Right lung (tissue), 5 donors: ENCODE data around the gene SMARCAD1. TPM values are rescaled to one million over a fixed set of nuclear protein-coding genes. Genes with fewer than 3 reads are reported as not detected.
"Not testable (repeated sequence)": the region's sequence is repeated elsewhere in the genome, so short reads cannot be mapped to it uniquely, and the experiment has no call there.

Experiments
- DNase-seq, 2 donors: peaks; one replicate each; pipeline ENCODE4 v3.0.0-alpha.2; 2013
- polyA plus RNA-seq, 5 donors: library from polyadenylated mRNA; unstranded; fragments of 120-200 nt; gene quantifications; one replicate each; pipeline versions ENCODE4 v1.2.1 to v1.2.3, GENCODE V29; 2013; ENCODE audit warnings: inconsistent platforms in 1 of 5, low replicate concordance in 1 of 5; ENCODE audit not compliant: insufficient read length in 5 of 5, insufficient read depth in 1 of 5

SMARCAD1 gene
- polyA plus RNA-seq, 5 donors, result 41.9 to 72.0 (median 60.7) TPM

DNA sequence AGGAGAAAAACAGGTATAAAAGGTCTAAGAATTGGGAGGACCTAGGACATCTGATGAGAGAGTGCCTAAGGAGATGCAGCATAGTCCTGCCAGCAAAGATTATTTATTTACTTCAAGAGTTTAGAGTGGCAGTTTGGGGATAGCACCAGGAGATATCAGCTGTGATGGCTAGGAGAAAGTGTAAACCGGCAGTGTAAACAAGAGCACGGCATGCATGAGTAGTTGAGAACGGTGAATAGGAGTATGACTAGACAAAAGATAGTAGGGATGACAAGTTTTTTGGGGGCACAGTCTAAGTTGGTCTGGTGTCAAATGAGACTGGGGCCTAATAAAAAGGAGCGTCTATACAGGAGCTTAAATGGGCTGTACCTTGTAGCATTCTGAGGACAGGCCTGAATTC lies 86.3 kb downstream of the SMARCAD1 start:
- DNase-seq, result not testable (repeated sequence)

- DNase-seq, result not testable (repeated sequence)
Measured at GRCh38 chr4:94295473-94295872, 87.8 kb downstream of the SMARCAD1 start.

- no peak for DNase-seq
Measured at GRCh38 chr4:94298725-94299252, 91.1 kb downstream of the SMARCAD1 start.

DNA sequence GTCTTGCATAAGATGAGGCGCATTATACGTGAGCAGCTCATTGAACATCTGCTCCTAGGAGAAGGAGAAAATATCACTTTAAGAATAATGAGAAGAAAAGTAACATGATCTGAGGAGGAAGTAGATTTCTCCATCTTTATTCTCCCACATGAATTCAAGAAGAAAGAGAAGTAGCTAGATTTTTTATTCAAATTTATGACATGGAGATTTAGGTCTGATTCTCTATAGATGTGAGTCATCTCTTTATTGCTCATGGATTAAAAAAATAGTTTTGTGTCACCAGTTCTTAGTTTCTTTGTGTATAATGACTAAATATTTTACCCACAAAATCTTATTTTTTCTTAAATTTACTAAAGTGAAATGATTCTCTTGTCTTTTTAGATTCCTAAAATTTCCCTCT lies 94.5 kb downstream of the SMARCAD1 start:
- no peak for DNase-seq

- peak in 1 of 2 donors; percentile 2 for DNase-seq
Measured at GRCh38 chr4:94304365-94304971, 96.8 kb downstream of the SMARCAD1 start.

GRCh38 chr4:94305466-94306225 lies 98.0 kb downstream of the SMARCAD1 start:
- no peak for DNase-seq

DNA sequence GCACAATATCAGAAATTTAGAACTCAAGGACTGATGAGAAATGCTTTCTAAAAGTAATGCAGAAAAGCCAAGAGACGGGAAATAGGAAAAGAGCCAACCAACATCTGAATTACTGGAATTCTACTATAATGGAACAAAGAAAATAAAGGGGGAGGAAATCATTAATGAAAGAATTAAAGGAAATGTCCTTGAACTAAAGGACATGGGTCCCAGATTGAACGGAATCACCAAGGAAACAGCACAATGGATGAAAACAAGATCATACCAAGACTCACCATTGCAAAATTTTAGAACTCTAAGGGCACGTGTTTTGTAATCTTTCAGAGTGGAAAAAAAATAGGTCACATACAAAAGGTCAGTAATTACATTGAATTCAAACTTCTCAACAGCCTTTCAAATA lies 99.0 kb downstream of the SMARCAD1 start:
- no peak for DNase-seq

- no peak for DNase-seq
Measured at GRCh38 chr4:94307231-94307871, 99.7 kb downstream of the SMARCAD1 start.

DNA sequence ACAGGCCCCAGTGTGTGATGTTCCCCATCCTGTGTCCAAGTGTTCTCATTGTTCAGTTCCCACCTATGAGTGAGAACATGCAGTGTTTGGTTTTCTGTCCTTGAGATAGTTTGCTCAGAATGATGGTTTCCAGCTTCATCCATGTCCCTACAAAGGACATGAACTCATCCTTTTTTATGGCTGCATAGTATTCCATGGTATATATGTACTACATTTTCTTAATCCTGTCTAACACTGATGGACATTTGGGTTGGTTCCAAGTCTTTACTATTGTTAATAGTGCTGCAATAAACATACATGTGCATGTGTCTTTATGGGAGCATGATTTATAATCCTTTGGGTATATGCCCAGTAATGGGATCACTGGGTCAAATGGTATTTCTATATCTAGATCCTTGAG lies 112.3 kb downstream of the SMARCAD1 start:
- DNase-seq, result not testable (repeated sequence)

GRCh38 chr4:94325835-94326234 lies 118.2 kb downstream of the SMARCAD1 start:
- DNase-seq, result no peak

GRCh38 chr4:94329933-94330332 lies 122.3 kb downstream of the SMARCAD1 start:
- DNase-seq, result no peak

GRCh38 chr4:94332983-94333590 lies 125.4 kb downstream of the SMARCAD1 start:
- no peak for DNase-seq

DNA sequence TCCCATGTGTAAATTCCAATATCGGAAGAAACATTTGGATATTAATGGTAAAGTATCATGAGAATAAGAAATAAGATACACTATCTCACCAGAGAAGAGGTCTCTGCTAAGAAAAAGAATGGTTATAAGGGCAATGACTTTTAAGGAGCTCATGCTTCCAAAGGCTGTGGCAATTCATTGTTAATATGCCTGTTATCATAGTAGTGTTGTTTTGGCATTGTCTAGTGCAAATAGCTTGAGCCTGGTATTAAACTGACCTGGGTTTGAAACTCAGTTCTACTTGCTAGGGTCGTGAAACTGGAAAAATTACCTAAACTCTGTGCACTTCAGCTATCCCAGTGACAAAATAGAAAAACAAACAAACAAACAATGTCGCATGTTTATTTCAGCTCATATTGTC lies 126.2 kb downstream of the SMARCAD1 start:
- DNase-seq, result no peak

DNA sequence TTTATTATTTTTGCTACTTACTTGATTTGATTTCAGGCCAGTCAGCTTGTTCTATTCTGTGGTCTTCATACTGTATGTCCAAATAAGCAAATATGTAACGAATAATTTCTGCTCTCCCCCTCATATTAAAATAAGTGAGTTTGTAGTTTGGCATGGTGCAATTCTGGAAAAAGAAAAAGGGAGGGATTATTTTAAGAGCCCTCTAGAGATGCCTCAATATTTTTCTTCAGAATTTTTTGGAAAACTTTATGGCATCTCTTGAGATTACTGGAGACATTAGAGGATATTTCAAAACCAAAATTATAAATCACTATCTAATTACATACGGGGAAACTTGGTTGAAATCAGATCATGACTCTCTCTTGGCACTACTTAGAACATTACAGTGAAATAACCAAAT lies 126.8 kb downstream of the SMARCAD1 start:
- no peak for DNase-seq

DNA sequence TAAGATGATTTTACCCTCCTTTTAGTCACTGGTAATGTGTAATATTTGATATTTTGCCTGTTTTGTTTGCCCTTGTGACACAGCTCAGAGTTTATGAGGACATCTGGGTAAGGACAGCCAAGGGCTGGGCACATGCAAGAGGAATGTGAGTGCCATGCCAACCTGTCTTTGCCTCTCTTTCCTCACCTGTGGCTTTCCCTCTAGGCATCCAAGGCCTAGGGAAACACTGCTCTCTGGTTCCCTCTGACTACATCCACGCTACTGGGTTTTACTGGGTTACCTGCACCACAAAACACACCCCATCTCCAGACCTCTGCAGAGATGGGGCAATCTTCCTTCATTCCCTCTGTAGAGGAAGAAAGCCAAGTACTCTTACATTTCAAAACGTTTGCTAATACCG lies 127.3 kb downstream of the SMARCAD1 start:
- no peak for DNase-seq

- no peak for DNase-seq
Measured at GRCh38 chr4:94336303-94336702, 128.6 kb downstream of the SMARCAD1 start.

DNA sequence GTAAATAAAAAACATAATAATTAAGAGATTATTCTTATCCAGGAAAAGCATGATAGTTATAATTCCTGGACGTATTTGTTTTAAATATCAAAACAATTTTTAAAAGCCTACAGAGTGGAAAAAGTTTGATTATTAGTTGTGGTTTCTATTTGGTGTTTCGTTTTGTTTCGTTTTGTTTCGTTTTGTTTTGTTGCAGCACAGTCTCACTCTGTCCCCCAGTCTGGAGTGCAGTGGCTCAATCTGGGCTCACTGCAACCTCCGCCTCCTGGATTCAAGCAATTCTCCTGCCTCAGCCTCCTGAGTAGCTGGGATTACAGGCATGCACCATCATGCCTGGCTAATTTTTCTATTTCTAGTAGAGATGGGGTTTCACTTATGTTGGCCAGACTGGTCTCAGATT lies 129.1 kb downstream of the SMARCAD1 start:
- not testable (repeated sequence) for DNase-seq

DNA sequence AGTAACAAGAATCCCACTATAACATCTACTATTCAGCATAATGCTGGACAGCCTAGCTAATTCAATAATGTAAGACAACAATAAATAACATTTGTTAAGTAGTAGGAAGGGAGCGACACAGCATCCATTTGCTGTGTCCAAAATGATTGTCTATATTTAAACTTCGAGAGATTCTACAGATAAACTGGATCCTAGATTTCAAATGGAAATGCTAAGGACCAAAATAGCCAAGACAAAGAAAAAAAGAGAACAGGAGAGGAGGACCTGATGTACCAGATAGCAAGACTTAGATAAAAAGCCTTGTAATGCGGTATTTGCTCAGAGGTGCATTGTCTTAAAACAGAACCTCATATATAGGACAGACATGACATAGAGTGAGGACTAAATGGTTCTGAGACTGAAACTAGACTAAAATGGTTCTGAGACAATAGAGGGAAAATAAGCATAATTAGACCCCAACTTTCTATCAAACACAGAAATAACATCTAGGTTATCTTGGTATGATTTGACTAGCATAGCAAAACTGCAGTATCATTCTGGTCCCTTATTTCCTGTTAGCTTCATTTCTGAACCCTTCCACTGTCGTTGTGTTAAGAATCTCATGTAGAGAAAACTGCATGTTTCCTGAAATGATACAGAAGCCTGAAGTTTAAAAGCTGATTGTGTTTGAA lies 131.2 kb downstream of the SMARCAD1 start:
- no peak for DNase-seq

GRCh38 chr4:94339779-94340178 lies 132.1 kb downstream of the SMARCAD1 start:
- DNase-seq, result no peak
